Measurements from ENCODE around the gene SPNS3. TPM values are rescaled to one million over a fixed set of nuclear protein-coding genes. Genes with fewer than 3 reads are reported as not detected.

The SPNS3 gene
- total RNA-seq, 4 donors from 2014 or later, result 1.7 TPM; not detected in 3

- TF ChIP-seq, protein P1, sequence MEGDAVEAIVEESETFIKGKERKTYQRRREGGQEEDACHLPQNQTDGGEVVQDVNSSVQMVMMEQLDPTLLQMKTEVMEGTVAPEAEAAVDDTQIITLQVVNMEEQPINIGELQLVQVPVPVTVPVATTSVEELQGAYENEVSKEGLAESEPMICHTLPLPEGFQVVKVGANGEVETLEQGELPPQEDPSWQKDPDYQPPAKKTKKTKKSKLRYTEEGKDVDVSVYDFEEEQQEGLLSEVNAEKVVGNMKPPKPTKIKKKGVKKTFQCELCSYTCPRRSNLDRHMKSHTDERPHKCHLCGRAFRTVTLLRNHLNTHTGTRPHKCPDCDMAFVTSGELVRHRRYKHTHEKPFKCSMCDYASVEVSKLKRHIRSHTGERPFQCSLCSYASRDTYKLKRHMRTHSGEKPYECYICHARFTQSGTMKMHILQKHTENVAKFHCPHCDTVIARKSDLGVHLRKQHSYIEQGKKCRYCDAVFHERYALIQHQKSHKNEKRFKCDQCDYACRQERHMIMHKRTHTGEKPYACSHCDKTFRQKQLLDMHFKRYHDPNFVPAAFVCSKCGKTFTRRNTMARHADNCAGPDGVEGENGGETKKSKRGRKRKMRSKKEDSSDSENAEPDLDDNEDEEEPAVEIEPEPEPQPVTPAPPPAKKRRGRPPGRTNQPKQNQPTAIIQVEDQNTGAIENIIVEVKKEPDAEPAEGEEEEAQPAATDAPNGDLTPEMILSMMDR (IDR thresholded peaks at IDR 0.05; ENCODE audit: low read depth), result no peak
Measured at GRCh38 chr17:4472286-4472685, 38.5 kb downstream of the SPNS3 start.

- TF ChIP-seq, protein P1 (IDR thresholded peaks at IDR 0.05; ENCODE audit: low read depth), result no peak
Measured at GRCh38 chr17:4474093-4474492, 40.4 kb downstream of the SPNS3 start.

DNA sequence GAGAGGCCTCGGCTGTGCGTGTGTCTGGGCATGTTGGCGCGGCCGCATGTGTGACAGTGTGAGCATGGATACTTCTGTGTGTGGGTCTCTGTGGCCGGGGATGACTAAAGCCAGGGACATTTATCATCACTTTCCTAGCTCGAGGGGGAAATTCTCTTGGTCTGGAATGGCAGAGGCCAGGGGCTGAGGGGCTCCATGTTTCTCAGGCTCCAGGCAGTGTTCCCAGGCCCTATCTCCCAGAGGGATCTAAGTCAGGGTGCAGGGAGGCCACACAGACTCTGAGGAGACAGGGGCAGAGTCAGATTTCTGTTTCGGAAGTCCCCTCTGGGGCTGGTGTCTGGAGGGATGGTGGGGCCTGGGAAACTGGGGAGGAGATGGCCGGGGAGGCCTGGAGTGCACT is 41.3 kb downstream of the SPNS3 start:
- TF ChIP-seq, protein P1 (IDR thresholded peaks at IDR 0.05; ENCODE audit: low read depth), result no peak

DNA sequence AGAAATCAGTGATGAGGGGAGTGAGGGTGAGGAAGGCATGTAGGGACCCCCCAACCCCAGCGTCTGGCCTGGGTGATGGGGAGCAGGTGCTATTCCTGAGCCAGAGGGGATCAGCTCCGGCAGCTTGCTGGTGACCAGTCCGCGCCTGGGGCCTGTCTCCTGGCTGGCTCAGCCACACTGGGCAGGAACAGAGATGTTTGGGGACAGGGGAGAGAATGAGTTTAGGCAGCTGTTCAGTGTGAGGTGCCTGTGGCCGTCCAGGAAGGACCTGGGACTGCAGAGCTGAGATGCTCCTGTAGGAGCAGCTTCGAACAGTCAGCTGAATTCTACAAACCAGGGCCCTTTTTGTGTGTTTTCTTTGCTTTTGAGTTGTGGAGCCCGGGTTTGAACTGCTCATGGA is 41.7 kb downstream of the SPNS3 start:
- TF ChIP-seq, protein P1 (IDR thresholded peaks at IDR 0.05; ENCODE audit: low read depth), result no peak

DNA sequence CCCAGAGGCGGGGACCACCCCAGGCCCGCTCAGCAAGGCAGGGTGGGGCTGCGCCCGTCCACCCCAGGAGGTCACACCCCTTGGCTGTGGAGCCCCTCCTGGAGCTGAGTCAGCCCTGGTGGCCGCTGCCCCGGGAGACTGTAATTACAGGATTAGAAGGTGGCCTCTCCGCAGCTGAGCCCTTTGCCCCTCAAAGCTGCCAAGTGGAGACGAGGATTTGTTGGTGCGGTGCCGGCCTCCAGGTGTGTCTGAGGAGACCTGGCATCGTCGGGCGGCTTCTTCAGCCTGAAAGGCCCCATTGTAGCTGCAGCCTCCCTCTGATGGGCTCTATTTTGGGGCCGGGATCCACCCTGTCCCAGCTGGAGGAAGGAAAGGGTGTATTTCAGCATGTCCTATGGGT is 42.3 kb downstream of the SPNS3 start:
- TF ChIP-seq, protein P1 (IDR thresholded peaks at IDR 0.05; ENCODE audit: low read depth), result no peak

- TF ChIP-seq, protein P1 (IDR thresholded peaks at IDR 0.05; ENCODE audit: low read depth), result no peak
Measured at GRCh38 chr17:4476511-4477070, 42.9 kb downstream of the SPNS3 start.

- TF ChIP-seq, protein P1 (IDR thresholded peaks at IDR 0.05; ENCODE audit: low read depth), result no peak
Measured at GRCh38 chr17:4477255-4477791, 43.6 kb downstream of the SPNS3 start.
